ENCODE data around the gene PLEK.
A peak's percentile ranks its signal among the peaks of the same experiment; 100 is the strongest.
"Not testable (repeated sequence)": the region's sequence is repeated elsewhere in the genome, so short reads cannot be mapped to it uniquely, and the experiment has no call there.

The PLEK gene

DNA sequence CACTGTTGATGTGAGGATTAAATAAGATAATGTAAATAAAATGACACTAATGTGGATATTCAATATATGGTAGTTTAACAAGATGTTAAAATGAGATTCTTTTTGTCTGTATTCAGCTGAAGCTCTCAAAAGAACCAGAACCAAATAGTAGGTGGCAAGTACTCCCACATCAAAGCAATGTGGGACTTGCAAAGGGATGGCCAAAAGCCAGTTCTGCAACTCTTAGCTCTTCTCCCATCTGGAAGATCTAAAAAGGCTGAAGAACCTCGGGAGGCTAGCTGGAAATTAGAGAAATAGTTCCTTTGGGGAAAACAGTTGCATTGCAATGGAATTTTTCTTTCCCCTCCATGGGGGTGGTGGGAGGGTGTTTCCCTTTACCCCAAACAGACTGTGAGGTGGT is 53.3 kb downstream of the PLEK start:
- DNase-seq: no peak

DNA sequence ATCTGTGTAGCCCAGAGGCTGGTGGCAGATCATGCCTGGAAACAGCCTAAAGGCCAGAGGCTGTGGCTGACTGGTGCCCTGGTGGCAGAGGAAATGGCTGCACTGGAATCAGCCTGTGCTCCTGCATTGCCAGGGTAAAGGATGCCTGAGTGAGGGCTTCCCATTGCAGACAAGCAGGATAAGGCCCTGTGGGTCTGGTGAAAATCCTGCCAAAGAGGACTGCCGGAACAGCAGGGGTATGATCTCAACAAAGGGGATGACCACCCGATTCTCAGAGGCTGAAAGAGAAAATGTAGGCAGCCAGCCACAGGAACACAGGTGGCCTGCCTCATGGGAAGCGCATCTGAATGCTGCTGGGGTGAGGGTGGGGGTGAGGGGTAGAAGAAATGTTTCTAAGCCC is 53.8 kb downstream of the PLEK start:
- no peak for DNase-seq

DNA sequence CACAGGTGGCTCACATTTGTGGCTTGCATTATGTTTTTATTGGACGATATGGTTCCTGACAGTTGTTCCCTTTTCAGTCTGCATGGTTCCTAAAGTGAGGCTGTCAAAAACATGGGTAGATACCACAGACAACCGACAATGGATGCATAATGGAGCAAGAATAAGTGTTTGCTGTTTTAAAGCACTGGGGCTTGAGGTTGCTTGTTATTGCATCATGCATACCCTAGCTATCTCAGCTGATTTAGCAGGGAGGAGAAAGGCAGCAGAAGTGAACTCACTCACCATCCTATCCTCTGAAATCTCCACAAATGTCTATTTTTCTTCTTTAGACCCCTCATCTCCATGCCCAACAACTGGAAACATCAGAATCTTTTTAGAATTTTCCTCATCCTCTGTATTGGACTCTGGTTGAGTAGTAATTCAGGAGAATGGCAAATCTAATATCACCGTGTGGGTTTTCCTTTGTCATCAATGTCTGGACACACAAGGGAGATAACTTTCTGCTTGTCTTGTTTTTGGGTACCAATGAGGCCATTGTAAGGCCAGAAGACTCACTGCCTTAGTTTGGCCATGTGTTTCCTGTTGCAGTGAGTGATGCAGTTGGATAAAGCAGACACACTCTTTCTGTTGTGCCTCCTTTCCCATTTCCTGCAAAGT is 55.3 kb downstream of the PLEK start:
- DNase-seq: peak; percentile 55

DNA sequence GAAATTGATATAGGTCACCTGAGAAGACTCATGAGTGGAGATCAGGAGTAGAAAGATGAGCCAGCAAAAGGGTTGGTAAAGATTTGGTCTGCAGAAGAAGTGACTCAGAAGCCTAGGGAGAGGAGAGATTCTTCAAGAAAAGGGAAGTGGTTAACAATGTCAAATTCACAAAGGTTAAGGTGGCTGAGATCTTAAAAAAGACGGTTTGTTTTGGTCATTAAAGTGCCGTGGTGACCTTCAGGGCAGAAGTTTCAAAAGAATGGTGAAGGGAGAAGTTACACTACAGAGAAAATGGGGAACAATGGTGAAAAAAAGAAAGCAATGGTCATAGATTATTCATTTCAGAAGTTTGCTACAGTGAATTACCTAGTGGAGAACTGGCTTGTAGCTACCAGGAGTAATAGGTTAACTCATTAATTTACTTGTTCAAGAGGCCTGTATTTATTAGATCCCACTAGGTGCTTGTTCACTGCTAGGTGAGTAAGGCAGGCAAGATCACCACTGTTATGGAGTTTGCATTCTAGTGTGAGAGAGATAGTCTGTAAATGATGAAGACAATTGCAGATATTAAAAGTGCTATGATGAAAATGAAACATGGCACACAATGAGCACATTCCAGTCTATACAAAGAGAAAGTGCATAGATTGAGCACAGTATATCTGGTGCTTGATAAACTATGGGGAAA is 59.0 kb downstream of the PLEK start:
- DNase-seq: no peak

DNA sequence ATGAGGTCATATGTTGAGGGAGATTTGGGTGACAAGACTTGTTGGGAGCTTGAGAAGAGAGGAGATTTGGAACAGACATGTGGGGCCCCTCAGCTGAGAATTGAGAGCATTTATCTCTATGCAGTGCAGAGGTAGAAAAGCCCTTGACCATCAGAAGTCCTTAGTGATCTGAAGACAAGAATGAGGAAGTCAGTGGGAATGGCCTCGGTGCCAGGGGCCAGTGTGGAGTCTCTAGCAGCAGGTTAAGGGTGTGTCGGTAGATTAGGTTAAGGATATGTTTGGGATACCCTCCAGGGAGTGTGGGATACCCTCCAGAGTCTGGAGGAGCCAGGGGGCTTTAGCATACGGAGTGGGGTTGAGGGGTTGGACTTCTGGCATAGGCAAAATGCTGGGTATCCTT is 60.4 kb downstream of the PLEK start:
- no peak for DNase-seq

DNA sequence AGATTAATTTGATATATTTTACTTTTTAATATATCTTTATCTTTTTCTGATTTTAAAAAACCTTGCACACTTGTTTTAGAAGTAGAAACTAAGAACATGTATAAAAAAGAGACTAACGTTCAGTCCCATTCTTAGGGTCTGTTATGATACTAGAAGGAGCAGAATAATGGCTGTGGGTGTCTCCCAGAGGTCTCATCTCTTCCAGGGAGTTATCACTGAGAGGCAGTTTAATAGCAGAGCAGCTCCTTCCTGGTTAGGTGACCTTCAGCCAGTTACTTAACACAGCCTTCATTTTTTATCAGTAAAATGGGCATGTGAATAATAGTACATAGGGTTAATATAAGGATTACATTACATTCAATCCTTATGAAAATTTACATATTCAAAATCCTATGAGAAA is 61.4 kb downstream of the PLEK start:
- DNase-seq: no peak

DNA sequence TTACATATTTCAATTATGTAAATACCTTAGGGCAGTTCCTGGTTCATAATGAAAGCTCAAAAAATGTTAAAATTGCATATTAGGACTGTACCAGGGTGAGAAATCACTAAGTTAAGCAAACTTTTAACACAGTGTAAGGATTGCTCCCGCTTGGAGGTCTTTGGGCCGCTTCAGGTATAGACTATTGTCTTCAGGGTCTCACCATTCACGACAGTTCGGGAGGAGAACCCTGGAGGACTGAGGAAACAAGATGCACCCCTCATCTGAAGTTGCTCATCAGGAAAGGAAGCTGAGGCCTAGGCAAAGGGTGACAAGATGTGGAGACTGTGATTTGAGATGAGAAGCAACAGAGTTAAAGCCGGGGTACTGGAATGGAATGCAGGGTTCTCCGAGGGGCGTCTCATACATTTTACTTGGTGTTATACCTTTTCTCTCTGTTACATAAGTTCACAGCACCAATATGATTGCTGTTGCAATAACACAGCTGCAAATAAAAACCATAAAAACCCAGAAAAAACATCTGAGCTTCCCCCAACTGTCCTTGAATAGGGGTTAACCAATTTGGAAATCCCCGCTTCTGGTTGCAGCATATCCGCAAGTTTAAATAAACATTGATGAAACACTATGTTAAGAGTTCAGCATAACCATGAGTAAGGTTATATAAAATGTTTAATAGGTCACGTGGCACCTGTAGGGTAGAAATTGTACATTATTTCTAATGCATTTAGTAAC is 61.9 kb downstream of the PLEK start:
- no peak for DNase-seq

DNA sequence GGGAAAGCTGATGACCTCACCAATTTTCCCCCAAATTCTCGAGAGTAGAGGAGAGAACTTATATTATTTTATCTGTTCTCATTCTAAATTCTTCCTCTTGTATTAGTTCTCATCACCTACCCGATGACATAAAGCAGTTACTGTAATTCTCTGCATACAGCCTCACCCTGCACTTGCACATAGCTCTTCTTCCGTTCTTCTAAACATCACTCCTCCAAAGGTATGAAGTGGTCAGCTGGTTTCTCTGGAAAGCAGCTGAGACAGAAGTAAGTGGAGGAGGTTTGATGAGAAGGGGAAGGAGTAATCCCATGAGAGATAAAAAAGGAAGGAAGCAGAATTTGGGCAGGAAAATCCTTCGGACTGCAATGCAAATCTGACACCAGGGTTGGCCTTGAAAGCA is 63.0 kb downstream of the PLEK start:
- no peak for DNase-seq

DNA sequence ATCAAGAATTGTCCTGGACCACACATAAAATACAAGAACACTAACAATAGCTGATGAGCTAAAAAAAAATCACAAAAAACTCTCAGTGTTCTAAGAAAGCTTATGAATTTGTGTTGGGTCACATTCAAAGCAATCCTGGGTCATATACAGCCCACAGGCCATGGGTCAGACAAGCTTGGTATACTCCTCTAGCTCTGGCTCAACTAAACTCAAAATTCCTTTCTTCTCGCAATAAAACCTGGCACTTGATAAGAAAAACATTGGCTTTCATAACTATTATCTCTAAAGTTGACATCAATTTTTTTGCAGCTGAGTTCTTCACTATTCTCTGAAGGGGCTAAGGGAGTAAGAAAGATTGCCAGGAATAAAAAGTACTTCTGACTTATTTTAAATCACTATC is 63.7 kb downstream of the PLEK start:
- DNase-seq: no peak

DNA sequence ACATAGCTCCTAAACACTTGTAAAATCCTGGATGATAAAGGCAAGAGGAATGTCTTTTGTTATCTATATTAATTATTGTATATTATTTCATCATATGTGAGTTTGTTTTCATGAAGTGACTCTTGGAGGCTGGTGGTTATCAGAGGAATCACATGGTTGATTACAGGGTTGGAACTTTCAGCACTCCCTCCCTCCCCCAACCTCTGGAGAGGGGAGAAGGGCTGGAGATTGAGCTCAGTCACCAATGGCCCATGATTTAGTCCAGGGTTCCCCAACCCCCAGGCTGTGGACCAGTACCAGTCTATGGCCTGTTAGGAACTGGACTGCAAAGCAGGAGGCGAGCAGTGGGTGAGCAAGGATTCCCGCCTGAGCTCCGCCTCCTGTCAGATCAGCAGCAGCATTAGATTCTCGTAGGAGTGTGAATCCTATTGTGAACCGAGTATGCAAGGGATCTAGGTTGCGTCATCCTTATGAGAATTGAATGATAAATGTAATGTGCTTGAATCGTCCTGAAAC is 64.3 kb downstream of the PLEK start:
- DNase-seq: peak; percentile 10

DNA sequence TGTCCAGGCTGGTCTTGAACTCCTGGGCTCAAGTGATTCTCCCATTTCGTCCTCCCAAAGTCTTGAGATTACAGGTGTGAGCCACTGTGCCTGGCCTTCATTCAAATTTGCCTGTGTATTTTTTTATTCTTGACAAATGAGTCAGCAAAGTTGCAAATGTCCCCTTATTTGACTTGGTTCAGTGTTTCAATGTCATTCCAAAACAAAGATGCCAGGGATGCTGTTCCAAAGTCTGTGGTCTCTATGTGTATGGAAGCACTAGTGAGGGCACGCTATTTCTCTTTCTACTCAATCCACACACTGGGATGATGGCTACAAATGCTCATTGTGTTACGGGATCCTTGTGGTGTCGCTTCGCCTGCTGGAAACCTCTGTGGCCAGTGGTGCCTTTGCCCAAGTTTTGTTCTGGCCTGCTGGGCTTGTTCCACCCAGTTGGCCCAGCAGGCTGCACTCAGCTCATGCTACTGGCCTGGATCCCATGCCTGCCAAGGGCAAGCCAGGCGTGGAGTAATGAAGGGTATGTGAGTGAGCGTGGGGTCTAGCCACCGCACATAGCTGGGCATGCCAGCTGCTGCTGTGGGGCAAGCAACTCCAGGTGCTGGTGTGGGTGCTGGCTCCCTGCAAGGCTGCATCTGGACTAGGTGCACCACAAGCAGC is 66.4 kb downstream of the PLEK start:
- no peak for DNase-seq

DNA sequence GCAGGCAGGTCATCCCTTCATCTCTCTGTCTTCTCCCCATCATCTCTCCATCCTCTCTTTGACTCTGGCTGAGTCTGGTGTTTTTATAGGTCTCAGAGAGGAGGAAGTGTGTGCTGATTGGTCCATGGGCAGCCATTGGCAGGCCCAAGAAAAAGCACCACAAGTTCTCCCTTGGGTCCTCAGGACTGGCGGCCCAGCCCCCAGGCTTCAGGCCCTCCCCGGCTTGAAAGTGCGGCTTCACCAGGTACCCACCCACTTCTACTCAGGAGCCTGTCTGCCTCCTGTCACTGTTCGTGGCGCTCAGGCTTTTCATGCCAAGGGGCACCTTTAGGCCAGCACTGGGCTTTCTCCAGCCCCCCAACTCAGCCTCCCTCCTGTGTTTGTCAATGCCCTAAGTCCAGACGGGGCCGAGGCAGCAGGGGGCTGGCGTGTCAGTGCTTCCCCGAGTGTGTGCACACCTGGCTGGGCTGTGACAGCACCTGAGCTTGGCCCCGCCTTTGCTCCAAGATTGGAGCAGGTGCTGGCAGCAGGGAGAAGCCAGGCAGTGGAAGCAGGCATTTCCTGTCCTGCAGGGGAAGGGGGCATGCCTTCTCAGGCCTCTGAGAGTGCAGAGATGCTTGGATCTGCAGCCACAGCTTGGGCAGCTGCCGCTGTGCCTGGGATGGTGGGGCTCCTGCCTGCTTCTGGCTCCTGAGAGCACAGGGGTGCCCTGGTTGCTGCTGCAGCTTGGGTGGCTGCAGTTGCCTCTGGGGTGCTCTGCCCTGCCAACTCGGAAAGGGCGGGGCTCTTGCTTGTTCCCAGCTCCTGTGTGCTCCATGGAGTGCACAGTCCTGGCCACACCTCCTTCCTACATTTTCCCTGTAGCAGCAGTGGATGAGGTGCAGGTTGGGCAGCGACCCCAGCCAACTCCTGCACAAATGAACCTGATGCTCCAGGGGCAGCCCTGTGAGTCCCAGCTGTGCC is 67.9 kb downstream of the PLEK start:
- no peak for DNase-seq

DNA sequence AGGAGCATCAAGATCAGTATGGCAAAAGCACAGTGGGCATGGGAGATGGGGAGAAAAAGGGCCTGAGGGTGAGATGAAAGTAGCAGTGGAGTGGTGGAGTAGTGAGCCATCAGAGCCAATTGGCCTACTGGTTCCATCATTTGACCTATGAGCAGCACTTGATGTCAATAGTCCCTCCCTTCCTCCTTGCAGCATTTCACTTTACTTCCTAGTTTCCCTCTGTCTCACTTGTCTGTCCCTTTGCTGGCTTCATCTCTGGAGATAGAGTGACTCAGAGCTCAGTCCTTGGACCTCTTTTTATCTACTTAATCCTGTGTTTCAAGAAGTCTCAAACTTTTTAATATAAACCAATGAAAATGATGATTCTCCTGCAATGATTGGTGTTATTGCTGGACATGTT is 69.9 kb downstream of the PLEK start:
- peak; percentile 32 for DNase-seq

DNA sequence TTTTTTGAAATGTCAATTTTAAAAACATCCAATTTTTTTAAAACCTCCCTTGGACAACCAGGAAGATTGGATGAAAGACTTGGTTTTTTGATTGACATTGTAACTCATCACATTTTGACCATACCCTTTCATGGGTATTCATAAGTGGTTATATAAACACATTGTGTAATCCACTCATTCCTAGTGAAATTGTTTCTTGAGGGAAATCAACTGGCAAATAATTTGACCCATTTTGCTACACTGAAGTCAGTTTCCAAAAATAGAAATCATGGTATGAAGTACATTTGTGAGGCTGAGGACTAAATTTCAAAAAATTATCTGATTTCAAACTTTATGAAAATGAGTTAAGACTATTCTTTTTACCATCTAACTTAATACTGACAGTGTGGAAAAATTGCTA is 70.5 kb downstream of the PLEK start:
- DNase-seq: peak; percentile 77

DNA sequence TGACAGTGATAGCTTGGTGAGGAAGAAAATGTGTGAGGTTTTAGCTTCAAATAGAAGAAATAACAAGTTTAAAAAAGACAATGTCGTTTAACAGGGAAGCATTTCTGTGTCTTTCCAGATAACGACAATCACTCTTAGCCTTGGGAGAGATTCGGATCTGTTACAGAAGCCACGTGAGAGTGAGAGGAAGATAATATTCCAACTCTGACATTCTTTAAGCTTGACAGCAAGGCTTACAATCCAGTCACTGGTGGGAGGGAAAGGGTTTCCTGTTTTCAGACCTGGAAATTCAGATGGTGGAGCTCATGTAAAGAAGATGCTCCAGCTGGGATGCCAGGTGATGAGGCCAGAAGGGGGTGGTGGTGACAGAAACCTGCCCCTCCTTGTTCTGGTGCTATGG is 71.2 kb downstream of the PLEK start:
- peak; percentile 62 for DNase-seq

DNA sequence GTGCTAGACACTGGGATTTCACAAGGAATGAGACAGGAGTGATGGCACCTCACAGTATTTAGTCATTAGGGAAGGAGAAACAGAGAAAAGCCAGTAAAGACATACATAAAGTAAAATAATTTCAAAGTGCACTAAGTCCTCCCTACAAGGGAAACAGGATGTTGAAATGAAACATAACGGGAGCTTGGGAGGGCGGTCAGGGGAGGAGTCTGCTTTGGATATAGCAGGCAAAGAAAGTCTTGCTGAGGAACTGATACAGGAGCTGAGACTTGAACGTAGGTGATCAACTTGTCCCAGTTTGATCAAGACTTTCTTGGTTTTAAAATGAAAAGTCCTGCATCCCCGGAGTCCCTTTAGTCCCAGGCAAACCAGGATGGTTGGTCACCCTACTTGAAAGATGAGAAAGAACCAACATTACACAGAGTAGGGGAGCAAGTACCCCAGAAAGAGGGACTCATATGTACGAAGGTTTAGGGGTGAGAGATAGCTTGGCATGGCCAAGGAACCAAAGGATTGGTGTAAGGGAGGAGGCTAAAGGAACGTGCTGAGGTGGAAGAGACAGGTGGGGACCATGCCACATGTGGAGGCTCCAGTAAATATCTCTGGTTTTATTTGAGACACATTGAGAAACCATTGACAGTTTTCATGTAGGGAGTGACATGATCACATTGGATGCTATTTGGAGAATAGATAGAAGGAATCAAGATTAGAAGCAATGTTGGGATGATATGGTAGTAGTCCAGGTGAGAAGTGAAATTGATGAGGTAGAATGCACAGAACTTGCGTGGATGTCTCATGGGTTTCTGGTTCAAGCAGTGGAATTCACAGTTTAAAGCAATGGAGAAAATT is 73.6 kb downstream of the PLEK start:
- DNase-seq: peak; percentile 13

DNA sequence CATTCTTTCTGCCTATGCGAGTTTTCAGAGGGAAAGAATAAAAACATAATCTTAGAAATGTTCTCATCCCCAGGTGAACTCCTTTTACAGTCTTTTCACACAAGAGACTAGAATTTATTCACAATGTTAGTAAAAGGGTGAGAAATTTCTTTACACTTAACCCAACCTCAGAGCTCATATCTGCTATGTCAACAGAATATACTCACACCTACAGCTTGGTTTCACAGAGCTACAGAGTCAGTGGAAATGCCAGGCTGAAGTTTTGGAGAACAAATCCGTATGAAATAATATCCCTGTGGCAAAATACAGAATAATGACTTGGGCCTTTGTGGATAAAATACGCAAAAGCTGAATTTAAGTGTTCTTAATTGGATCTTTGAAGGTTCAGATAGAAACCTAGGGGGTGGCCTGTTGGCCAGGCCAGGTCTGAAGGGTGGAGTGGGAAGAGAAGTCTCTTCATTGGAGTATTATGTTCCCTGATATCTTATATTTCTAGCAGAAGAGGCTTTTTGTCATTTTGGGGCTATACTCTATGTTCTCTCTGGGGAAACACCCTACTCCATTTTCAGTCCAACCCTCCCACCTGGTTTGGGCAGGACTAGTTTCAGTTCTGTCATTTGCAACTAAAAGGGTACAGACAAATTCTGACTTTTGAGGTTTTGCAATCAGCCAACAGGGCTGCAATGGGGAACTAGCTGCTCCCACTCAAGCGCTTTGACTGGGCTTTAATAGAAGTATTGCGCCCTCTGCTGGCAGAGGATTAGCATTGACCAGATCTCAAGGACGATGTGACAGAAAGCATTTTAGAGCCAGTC is 76.3 kb downstream of the PLEK start:
- DNase-seq: peak; percentile 83

DNA sequence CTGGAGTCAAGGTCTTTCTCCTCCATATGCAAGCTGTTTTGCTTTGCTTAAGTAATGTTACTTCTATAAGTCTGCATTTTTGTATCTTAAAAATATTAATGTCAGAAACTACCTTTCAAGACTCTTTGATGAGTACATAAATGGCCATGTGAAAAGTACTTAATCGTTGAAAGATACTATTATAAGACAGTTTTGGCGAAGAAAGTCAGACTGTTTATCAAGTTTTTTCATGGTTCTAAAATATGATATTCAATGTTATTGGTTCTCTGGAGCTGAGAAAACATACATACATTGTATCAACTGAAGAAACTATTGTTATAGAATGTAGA is 76.9 kb downstream of the PLEK start:
- no peak for DNase-seq

DNA sequence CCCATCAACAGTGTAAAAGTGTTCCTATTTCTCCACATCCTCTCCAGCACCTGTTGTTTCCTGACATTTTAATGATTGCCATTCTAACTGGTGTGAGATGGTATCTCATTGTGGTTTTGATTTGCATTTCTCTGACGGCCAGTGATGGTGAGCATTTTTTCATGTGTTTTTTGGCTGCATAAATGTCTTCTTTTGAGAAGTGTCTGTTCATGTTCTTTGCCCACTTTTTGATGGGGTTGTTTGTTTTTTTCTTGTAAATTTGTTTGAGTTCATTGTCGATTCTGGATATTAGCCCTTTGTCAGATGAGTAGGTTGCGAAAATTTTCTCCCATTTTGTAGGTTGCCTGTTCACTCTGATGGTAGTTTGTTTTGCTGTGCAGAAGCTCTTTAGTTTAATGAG is 81.3 kb downstream of the PLEK start:
- not testable (repeated sequence) for DNase-seq

Data from fibroblast of skin of back (primary cell).